Bronchial epithelial cell (primary cell): ENCODE results near the gene CFDP1. TPM values are rescaled to one million over a fixed set of nuclear protein-coding genes. Genes with fewer than 3 reads are reported as not detected.

Source experiments
- DNase-seq: peaks from one replicate; pipeline ENCODE4 v3.0.0-alpha.2; 2010; ENCODE audit warnings: low read depth
- FAIRE-seq: peaks from 2 replicates; lab custom pipeline; 2011; peaks lifted over from hg19 to GRCh38; lab: Jason Lieb, UNC
- H3K27me3 ChIP-seq: 2 replicates; pipeline ENCODE4 v1.5.1; 2011; ENCODE audit warnings: low read length; ENCODE audit not compliant: control insufficient read depth, insufficient read depth
- H3K36me3 ChIP-seq: 2 replicates; pipeline ENCODE4 v1.5.1; 2011; ENCODE audit warnings: low read length; ENCODE audit not compliant: control insufficient read depth, insufficient read depth
- H3K4me3 ChIP-seq: 2 replicates; pipeline ENCODE4 v1.5.1; 2011; ENCODE audit warnings: mild to moderate bottlenecking, low read depth, low read length, control low read depth
- CTCF ChIP-seq: IDR thresholded peaks from 2 replicates; pipeline ENCODE4 v1.5.1; 2011; ENCODE audit warnings: mild to moderate bottlenecking, moderate library complexity, low read length, control low read depth, inconsistent platforms; ENCODE audit not compliant: insufficient read depth, severe bottlenecking
- total RNA-seq: library from RNA; depleted of rRNA; stranded (reverse); fragments of >200 nt; gene quantifications from 2 replicates; pipeline ENCODE4 v1.2.1, GENCODE V29; 2014

CFDP1 gene
- total RNA-seq, 1 donor from 2014 or later: 46.6 TPM

- TF ChIP-seq CTCF: no peak
- FAIRE-seq (no peak), DNase-seq (no peak)
- H3K36me3 ChIP-seq: peaks cover 1% of the 10 kb centered on the region
- H3K27me3 ChIP-seq: no peaks in the 10 kb centered on the region
- H3K4me3 ChIP-seq: no peak overlapping the region
These were observed 175.2 kb downstream of the CFDP1 start for GRCh38 chr16:75257886-75258806.

- H3K27me3 ChIP-seq: no peaks in the 10 kb centered on the region
- H3K36me3 ChIP-seq: peaks cover 1% of the 10 kb centered on the region
- H3K4me3 ChIP-seq: no peak overlapping the region
- DNase-seq (no peak), FAIRE-seq (no peak)
- TF ChIP-seq CTCF: no peak
These were observed 176.5 kb downstream of the CFDP1 start for GRCh38 chr16:75256696-75257343.

- Histone ChIP-seq H3K36me3 (peaks cover under 1% of the 10 kb centered on the region), H3K27me3 (no peaks in the 10 kb centered on the region), H3K4me3 (no peak overlapping the region)
- TF ChIP-seq CTCF: no peak
- DNase-seq (no peak), FAIRE-seq (no peak)
These were observed 177.2 kb downstream of the CFDP1 start for GRCh38 chr16:75256059-75256571.

GRCh38 chr16:75254359-75254837 is 178.9 kb downstream of the CFDP1 start:
- no peaks in the 10 kb centered on the region for H3K36me3 ChIP-seq
- FAIRE-seq (peak; percentile 93), DNase-seq (peak; percentile 78)
- TF ChIP-seq CTCF: no peak
- no peak overlapping the region for H3K4me3 ChIP-seq
- H3K27me3 ChIP-seq: no peaks in the 10 kb centered on the region

- no peak for DNase-seq
- Histone ChIP-seq H3K27me3 (no peaks in the 10 kb centered on the region), H3K4me3 (no peak overlapping the region), H3K36me3 (peaks cover 3% of the 10 kb centered on the region)
- no peak for TF ChIP-seq CTCF
- FAIRE-seq: no peak
These were observed 180.1 kb downstream of the CFDP1 start for GRCh38 chr16:75252946-75253911.
